ENCODE results near the gene CARS2.
"Not testable (repeated sequence)": the region's sequence is repeated elsewhere in the genome, so short reads cannot be mapped to it uniquely, and the experiment has no call there.

Gene CARS2

GRCh38 chr13:110714797-110715394 is 9.0 kb upstream of the CARS2 start:
- H3K36me3 Mint-ChIP-seq (ENCODE audit: low read depth) = peaks cover 4% of the 10 kb centered on the region
- H3K27ac Mint-ChIP-seq = peak overlapping the region; percentile 93
- H3K27me3 Mint-ChIP-seq (ENCODE audit: low read depth) = peaks cover 4% of the 10 kb centered on the region
- no peak for DNase-seq (ENCODE audit: low spot score)
- H3K4me1 Mint-ChIP-seq (ENCODE audit: low read depth) = peaks cover 22% of the 10 kb centered on the region
- peak overlapping the region; percentile 96 for H3K4me3 Mint-ChIP-seq
- no peaks in the 10 kb centered on the region for H3K9me3 Mint-ChIP-seq

DNA sequence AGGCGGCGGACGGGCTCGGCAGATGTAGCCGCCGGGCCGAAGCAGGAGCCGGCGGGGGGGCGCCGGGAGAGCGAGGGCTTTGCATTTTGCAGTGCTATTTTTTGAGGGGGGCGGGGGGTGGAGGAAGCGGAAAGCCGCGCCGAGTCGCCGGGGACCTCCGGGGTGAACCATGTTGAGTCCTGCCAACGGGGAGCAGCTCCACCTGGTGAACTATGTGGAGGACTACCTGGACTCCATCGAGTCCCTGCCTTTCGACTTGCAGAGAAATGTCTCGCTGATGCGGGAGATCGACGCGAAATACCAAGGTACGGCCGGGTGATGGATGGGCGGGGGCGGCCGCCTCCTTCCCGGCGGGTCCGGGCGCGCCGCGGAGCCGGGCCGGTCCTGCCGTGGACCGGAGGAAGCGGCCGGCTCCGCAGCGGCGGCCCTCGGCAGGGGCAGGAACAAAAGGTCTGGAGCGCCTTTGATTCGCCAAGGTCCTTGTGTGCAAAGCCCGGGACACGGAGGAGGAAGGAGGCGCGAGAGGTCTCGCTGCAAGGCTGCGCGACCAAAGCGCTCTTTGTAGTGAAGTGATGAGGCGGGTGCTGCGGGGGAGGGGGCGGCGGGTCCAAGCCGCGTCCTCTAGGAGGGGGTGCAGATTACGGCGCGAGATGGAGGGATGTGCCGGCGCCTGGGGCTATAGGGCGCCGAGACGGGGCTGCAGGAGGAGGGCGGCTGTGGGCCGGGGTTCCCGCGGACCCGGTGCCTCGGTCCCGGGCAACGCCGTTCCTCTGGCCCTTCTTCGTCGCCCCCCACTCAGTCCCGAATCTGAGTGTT is 8.3 kb upstream of the CARS2 start:
- no peaks in the 10 kb centered on the region for H3K36me3 Mint-ChIP-seq (ENCODE audit: low read depth)
- peak overlapping the region; percentile 96 for H3K4me3 Mint-ChIP-seq
- H3K4me1 Mint-ChIP-seq (ENCODE audit: low read depth) = peaks cover 20% of the 10 kb centered on the region
- DNase-seq (ENCODE audit: low spot score) = peak; percentile 55
- no peaks in the 10 kb centered on the region for H3K9me3 Mint-ChIP-seq
- H3K27me3 Mint-ChIP-seq (ENCODE audit: low read depth) = peaks cover 4% of the 10 kb centered on the region
- peak overlapping the region; percentile 93 for H3K27ac Mint-ChIP-seq

DNA sequence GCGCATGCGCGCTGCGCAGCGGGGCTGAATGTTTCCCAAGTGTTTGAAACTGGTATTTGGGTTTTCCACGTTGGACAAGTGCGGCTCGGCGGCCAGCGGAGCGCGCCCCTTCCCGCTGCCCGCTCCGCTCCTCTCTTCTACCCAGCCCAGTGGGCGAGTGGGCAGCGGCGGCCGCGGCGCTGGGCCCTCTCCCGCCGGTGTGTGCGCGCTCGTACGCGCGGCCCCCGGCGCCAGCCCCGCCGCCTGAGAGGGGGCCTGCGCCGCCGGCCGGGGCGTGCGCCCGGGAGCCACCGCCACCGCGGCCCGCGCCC is 7.7 kb upstream of the CARS2 start, which contains the start of gene ING1:
Gene ING1 (plus strand): TSS at position 59 of the 311 bp plus-strand sequence. CDS start 450 bp downstream, outside the sequence.
- DNase-seq (ENCODE audit: low spot score) = no peak
- Mint-ChIP-seq H3K27ac (peak within 1 kb of the TSS; percentile 100), H3K4me3 (peak within 1 kb of the TSS; percentile 96), H3K9me3 (no peaks in the 10 kb centered on the region), H3K36me3 (ENCODE audit: low read depth) (no peaks in the 10 kb centered on the region), H3K27me3 (ENCODE audit: low read depth) (peaks cover 4% of the 10 kb centered on the region), H3K4me1 (ENCODE audit: low read depth) (peaks cover 20% of the 10 kb centered on the region)

DNA sequence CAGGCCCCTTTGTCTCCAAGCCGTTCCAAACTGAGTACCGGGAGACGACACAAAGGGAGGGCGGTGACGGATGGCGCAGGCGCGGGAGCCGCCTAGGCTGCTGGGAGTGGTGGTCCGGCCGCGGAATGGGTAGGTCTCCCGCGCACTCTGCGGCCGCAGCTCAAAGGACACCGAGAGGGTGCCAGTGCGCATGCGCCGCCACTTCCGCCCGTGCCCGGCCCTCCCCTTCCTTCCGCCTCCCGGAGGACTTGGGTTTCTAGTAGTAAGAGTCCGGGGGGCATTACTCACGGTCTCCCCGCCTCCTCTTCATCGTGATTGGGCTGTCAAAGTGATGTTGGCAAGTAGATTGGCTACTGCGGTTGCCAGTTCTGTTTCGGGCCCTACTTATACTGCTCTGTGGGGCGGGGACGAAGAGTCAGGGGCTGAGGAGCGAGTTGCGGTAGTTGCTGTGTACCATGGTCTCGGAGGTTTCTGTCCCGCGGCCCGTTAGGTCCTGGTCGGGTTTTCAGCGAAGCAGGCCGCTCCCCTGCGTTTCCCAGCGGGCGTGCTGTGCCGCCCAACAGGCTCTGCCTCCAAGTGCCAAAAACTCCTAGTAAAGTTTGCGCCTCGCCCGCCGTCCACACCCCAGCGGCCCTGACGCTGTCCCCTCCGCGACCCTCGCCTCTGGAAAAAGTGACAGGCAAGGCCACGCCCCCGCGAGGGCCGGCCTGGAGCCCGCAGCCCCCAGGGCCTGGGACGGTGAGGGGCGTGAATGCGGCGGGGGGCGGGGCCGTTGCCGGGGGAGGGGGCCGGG is 7.1 kb upstream of the CARS2 start:
- peak overlapping the region; percentile 96 for H3K4me3 Mint-ChIP-seq
- H3K27me3 Mint-ChIP-seq (ENCODE audit: low read depth) = peaks cover 4% of the 10 kb centered on the region
- peak; percentile 100 for DNase-seq (ENCODE audit: low spot score)
- H3K9me3 Mint-ChIP-seq = no peaks in the 10 kb centered on the region
- peaks cover 18% of the 10 kb centered on the region for H3K4me1 Mint-ChIP-seq (ENCODE audit: low read depth)
- peak overlapping the region; percentile 100 for H3K27ac Mint-ChIP-seq
- H3K36me3 Mint-ChIP-seq (ENCODE audit: low read depth) = no peaks in the 10 kb centered on the region

GRCh38 chr13:110712081-110712848 is 6.3 kb upstream of the CARS2 start:
- H3K9me3 Mint-ChIP-seq = no peaks in the 10 kb centered on the region
- H3K4me1 Mint-ChIP-seq (ENCODE audit: low read depth) = peaks cover 11% of the 10 kb centered on the region
- DNase-seq (ENCODE audit: low spot score) = peak; percentile 80
- peak overlapping the region; percentile 100 for H3K27ac Mint-ChIP-seq
- H3K27me3 Mint-ChIP-seq (ENCODE audit: low read depth) = peaks cover 4% of the 10 kb centered on the region
- H3K36me3 Mint-ChIP-seq (ENCODE audit: low read depth) = no peaks in the 10 kb centered on the region
- peak overlapping the region; percentile 96 for H3K4me3 Mint-ChIP-seq

DNA sequence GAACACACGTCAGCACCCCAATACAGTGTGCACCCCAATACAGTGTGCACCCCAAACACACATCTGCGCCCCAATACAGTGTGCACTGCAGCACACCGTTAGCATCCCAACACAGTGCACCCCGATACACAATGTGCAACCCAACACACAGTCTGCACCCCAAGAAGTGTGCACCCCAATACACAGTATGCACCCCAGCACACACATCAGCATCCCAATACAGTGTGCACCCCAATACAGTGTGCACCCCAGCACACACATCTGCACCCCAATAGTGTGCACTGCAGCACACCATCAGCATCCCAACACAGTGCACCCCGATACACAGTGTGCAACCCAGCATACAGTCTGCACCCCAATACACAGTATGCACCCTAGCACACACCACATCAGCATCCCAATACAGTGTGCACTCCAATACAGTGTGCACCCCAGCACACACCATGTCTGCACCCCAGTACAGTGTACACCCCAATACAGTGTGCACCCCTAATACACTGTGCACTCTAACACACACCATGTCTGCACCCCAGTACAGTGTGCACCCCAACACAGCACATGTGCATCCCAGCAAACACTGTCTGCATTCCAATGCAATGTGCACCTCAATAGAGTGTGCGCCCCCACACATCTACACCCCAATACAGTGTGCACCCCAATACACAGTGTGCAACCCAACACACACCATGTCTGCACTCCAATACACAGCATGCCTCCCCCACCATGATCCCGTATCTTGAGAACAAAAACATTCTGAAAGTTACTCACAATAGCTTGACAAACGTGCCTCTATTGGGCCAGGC is 855 bp upstream of the CARS2 start:
- Mint-ChIP-seq H3K27me3 (ENCODE audit: low read depth) (no peaks in the 10 kb centered on the region), H3K9me3 (no peaks in the 10 kb centered on the region), H3K27ac (peak overlapping the region; percentile 52), H3K4me3 (peak overlapping the region; percentile 79), H3K36me3 (ENCODE audit: low read depth) (peaks cover 14% of the 10 kb centered on the region), H3K4me1 (ENCODE audit: low read depth) (peaks cover 35% of the 10 kb centered on the region)
- no peak for DNase-seq (ENCODE audit: low spot score)

GRCh38 chr13:110705356-110705825 is 525 bp downstream of the CARS2 start:
- Mint-ChIP-seq H3K9me3 (no peaks in the 10 kb centered on the region), H3K36me3 (ENCODE audit: low read depth) (peaks cover 16% of the 10 kb centered on the region), H3K4me1 (ENCODE audit: low read depth) (peaks cover 29% of the 10 kb centered on the region), H3K27ac (peak overlapping the region; percentile 89), H3K4me3 (peak overlapping the region; percentile 90), H3K27me3 (ENCODE audit: low read depth) (no peaks in the 10 kb centered on the region)
- DNase-seq (ENCODE audit: low spot score) = no peak

DNA sequence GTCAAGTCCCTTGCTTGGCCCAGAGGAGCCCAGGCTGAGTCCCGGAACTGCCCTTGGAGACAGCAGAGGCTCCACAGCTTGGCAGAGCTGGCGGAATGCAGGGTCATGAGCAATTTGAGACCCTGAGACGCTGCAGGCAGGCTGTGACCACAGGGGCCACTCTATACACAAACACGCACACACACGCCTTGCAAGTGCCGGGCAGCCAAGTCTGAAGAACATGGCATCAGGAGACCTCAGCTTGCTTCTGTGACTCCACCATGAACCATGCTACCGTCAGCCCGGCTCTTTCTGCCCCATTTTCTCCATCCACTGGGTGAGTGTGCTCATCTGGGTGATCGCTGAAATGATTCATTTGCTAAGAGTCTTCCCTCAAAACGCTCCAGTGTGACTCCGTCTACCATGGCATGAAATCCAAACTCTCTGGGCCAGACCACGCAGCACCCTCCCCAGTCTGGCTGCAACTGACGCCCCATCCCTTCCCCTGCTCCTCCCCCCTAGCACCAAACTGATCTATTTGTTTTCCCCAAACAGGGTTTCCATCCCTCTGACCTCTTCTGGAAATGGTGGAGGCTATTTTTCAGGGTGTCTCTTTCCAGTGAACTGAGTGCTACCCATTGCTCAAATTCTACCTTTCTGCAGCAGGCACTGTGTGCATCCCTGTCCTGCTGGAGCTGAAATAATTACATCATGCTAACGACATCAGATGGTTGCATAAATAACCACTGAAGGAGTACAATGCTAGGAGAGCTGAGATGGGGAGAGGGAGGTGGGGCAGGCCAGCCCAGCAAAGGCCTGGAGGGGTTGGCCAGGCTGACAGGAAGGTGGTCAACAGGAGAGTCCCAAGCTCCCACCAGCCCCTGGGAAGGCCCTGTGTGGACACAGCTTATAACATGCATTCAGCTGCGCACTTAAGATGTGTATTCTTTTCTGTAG is 3.1 kb downstream of the CARS2 start:
- Mint-ChIP-seq H3K4me1 (ENCODE audit: low read depth) (peaks cover 37% of the 10 kb centered on the region), H3K27ac (no peak overlapping the region), H3K4me3 (peak overlapping the region; percentile 24), H3K36me3 (ENCODE audit: low read depth) (peaks cover 33% of the 10 kb centered on the region), H3K9me3 (no peaks in the 10 kb centered on the region), H3K27me3 (ENCODE audit: low read depth) (no peaks in the 10 kb centered on the region)
- DNase-seq (ENCODE audit: low spot score) = no peak

DNA sequence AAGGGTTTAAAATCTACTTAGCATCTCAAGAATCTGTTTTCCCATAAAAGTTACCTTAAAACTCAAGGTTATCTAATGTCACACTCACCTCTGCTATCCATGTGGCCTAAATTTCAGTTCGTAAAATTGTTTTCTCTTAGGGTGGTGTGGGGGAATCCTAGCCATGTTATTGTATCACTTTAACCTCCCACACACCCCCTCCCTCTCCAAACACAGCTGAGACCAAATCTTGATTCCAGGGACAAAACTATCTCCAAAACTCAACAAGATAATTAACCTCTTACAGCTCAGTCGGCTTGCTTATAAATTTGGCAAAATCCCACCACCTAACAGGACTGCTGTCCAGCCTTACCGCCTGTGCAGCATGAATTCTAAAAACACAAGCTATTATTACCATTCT is 3.8 kb downstream of the CARS2 start:
- Mint-ChIP-seq H3K9me3 (no peaks in the 10 kb centered on the region), H3K4me3 (no peak overlapping the region), H3K36me3 (ENCODE audit: low read depth) (peaks cover 36% of the 10 kb centered on the region), H3K27me3 (ENCODE audit: low read depth) (no peaks in the 10 kb centered on the region), H3K27ac (peak overlapping the region; percentile 61), H3K4me1 (ENCODE audit: low read depth) (peaks cover 42% of the 10 kb centered on the region)
- DNase-seq (ENCODE audit: low spot score) = no peak

GRCh38 chr13:110701061-110701460 is 4.9 kb downstream of the CARS2 start:
- H3K27ac Mint-ChIP-seq; H3K9me3 Mint-ChIP-seq; H3K4me3 Mint-ChIP-seq; H3K27me3 Mint-ChIP-seq (ENCODE audit: low read depth); DNase-seq (ENCODE audit: low spot score): not testable (repeated sequence)
- peaks cover 43% of the 10 kb centered on the region for H3K4me1 Mint-ChIP-seq (ENCODE audit: low read depth)
- peaks cover 39% of the 10 kb centered on the region for H3K36me3 Mint-ChIP-seq (ENCODE audit: low read depth)

- Mint-ChIP-seq H3K4me1 (ENCODE audit: low read depth) (peaks cover 43% of the 10 kb centered on the region), H3K4me3 (no peak overlapping the region), H3K27ac (no peak overlapping the region), H3K27me3 (ENCODE audit: low read depth) (no peaks in the 10 kb centered on the region), H3K36me3 (ENCODE audit: low read depth) (peaks cover 42% of the 10 kb centered on the region), H3K9me3 (no peaks in the 10 kb centered on the region)
- no peak for DNase-seq (ENCODE audit: low spot score)
Observed at GRCh38 chr13:110700641-110701040, 5.3 kb downstream of the CARS2 start.

- no peaks in the 10 kb centered on the region for H3K9me3 Mint-ChIP-seq
- no peak overlapping the region for H3K27ac Mint-ChIP-seq
- no peaks in the 10 kb centered on the region for H3K27me3 Mint-ChIP-seq (ENCODE audit: low read depth)
- H3K36me3 Mint-ChIP-seq (ENCODE audit: low read depth) = peaks cover 42% of the 10 kb centered on the region
- DNase-seq (ENCODE audit: low spot score) = no peak
- no peak overlapping the region for H3K4me3 Mint-ChIP-seq
- H3K4me1 Mint-ChIP-seq (ENCODE audit: low read depth) = peaks cover 42% of the 10 kb centered on the region
Observed at GRCh38 chr13:110700186-110700585, 5.7 kb downstream of the CARS2 start.
